ENCODE data around the gene STK24.

- TF ChIP-seq CTCF (IDR thresholded peaks at IDR 0.05; ENCODE audit: low read depth, low read length, poor library complexity, severe bottlenecking), result no peak
- TF ChIP-seq EZH2phosphoT487 (IDR thresholded peaks at IDR 0.05; ENCODE audit: borderline replicate concordance, low read length), result no peak
These were observed 11.0 kb downstream of the STK24 start for GRCh38 chr13:98565726-98566565.
